Measurements from ENCODE around the gene PIP4P1.

The PIP4P1 gene

DNA sequence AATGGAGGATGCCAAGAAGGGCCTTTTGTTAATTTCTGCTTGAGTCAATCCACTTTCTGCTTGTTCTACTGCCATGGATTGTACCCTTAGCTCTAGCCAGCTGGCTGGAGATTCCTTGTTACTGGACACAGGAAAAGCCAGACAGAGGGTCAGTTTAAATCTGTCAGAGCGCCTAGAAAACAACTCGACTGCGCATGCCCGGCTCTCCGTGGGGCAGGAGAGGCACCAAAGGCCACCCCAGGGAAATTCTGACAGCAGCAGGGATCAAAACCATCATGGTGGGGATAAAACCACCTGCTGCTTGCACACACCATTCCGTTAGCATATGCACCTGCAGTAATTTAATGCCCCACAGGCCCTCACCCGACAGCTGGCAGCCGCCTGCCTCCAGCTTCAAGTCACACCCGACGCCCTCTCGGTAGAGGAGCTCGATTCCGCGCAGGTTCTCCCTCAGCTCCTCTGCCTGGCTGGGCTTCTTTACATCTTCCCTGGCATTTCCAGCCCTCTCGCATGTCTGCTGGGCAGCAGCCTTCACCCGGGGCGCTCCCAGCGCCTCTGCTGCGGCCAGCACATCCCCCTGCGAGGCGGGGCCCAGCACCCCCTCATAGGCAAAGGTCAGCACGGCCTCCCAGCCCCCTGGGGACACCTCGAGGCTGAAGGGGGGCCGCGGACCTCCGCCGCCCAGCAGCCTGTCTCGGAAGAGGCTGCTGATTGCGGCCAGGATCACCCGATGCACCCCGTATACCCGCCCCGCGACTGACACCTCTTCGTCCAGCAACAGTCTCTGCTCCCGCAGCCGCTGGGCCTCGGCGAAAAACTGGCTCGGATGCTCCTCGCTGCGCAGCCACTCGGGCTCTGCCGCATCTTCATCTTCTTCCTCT lies 26.3 kb downstream of the PIP4P1 start:
- Histone ChIP-seq H3K36me3 (ENCODE audit: insufficient read depth, low read length) (no peaks in the 10 kb centered on the region), H3K27ac (ENCODE audit: low read depth, low read length) (no peak overlapping the region), H3K9ac (ENCODE audit: low read depth, low read length) (no peak overlapping the region), H3K27me3 (ENCODE audit: insufficient read depth, low read length) (no peaks in the 10 kb centered on the region), H3K4me1 (ENCODE audit: insufficient read depth, low read length) (no peaks in the 10 kb centered on the region; the same call in 1 of the 2 replicates), H3K9me3 (ENCODE audit: insufficient read depth, low read depth, low read length) (no peaks in the 10 kb centered on the region), H3K4me3 (ENCODE audit: low read length) (no peak overlapping the region)
- WGBS: 89% methylated on average over 44 of the region's 44 CpGs

DNA sequence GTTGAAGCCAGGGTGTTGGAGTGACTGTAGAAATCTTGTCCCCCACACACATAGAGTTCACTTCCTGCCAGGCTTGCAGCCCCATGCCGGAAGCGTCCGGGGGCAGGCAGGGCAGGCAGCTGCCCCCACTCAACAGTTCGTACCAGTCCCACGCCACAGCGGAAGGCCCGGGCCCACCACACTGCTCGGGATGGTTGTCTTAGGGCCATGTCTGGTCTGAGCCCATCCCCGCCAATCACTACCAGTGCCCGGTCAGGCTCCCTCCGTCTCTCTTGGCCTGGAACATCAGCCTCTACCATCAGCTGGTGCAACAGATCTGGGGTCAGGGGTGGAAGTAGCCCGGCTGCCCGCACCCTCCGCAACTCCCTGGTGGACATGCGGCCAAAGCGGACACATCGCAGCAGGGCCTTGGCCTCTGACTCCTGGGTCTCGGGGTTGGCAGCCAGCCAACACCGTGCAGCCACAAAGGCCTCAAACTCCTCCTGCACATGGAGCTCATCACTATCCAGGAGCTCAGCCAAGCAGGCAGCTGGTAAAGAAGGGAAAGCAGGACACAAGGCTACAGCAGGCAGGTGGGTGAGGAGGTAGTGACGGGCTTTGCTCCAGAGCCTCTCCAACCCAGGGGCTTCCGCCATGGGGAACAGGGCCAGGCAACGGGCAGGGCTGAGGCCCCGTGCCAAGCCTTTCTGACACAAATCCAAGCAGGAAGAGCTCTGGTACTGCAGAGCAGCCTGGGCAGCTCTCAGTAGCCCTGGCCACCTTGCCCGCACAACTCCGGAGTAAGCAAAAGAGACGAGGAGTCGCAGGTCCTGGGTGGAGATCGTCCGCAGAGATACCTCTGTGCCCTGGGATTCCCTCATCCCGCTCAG lies 31.2 kb downstream of the PIP4P1 start:
- WGBS: 93% methylated on average over 30 of the region's 30 CpGs
- H3K9ac ChIP-seq (ENCODE audit: low read depth, low read length): no peak overlapping the region
- no peaks in the 10 kb centered on the region for H3K36me3 ChIP-seq (ENCODE audit: insufficient read depth, low read length)
- peaks cover 10% of the 10 kb centered on the region; the same call in 1 of the 2 replicates for H3K4me1 ChIP-seq (ENCODE audit: insufficient read depth, low read length)
- no peak overlapping the region for H3K4me3 ChIP-seq (ENCODE audit: low read length)
- H3K9me3 ChIP-seq (ENCODE audit: insufficient read depth, low read depth, low read length): no peaks in the 10 kb centered on the region
- no peak overlapping the region for H3K27ac ChIP-seq (ENCODE audit: low read depth, low read length)
- H3K27me3 ChIP-seq (ENCODE audit: insufficient read depth, low read length): no peaks in the 10 kb centered on the region

DNA sequence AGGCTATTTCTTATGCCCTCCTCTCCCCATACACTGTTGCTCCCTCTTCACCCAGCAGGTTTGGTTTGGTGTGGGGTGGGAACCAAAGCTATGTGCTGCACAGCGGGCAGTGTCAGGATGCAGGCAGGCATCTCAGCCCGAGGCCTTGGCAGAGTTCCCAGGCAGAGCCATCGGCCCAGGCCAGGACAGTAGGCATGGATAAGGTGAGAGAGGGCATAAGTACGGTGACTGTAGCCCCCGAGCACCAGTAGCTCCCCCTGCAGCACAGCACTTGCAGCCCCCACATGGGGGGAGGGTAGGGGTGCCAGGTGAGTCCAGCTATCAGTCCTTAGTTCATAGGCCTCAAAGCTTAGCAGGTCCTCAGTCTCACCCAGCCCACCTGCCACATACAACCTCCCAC lies 32.4 kb downstream of the PIP4P1 start:
- Histone ChIP-seq H3K4me3 (ENCODE audit: low read length) (no peak overlapping the region), H3K27me3 (ENCODE audit: insufficient read depth, low read length) (no peaks in the 10 kb centered on the region), H3K4me1 (ENCODE audit: insufficient read depth, low read length) (peaks cover 10% of the 10 kb centered on the region; the same call in 1 of the 2 replicates), H3K9me3 (ENCODE audit: insufficient read depth, low read depth, low read length) (no peaks in the 10 kb centered on the region), H3K36me3 (ENCODE audit: insufficient read depth, low read length) (no peaks in the 10 kb centered on the region), H3K9ac (ENCODE audit: low read depth, low read length) (no peak overlapping the region), H3K27ac (ENCODE audit: low read depth, low read length) (no peak overlapping the region)
- 78% methylated on average over 5 of the region's 5 CpGs for WGBS

DNA sequence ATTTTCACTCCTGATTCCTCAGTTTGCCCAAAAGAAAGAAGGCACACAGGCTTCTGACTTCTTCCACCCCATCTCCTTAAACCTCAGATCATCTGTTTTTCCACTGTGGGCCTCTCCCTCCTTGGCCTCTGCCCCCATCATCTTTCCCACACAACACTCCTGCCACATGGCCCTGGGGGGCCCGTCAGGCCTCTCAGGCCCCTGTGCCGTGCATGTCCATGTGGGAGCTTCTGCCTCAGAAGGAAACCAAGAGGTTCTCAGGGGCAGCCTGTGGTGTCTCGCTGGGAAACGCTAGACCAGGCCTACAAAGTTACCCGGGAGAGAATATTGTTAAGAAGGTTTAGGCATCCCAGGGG lies 33.2 kb downstream of the PIP4P1 start:
- H3K9me3 ChIP-seq (ENCODE audit: insufficient read depth, low read depth, low read length): no peaks in the 10 kb centered on the region
- H3K27me3 ChIP-seq (ENCODE audit: insufficient read depth, low read length): no peaks in the 10 kb centered on the region
- H3K4me3 ChIP-seq (ENCODE audit: low read length): no peak overlapping the region
- H3K4me1 ChIP-seq (ENCODE audit: insufficient read depth, low read length): peaks cover 10% of the 10 kb centered on the region; the same call in 1 of the 2 replicates
- no peak overlapping the region for H3K27ac ChIP-seq (ENCODE audit: low read depth, low read length)
- 86% methylated on average over 5 of the region's 5 CpGs for WGBS
- H3K36me3 ChIP-seq (ENCODE audit: insufficient read depth, low read length): no peaks in the 10 kb centered on the region
- no peak overlapping the region for H3K9ac ChIP-seq (ENCODE audit: low read depth, low read length)

DNA sequence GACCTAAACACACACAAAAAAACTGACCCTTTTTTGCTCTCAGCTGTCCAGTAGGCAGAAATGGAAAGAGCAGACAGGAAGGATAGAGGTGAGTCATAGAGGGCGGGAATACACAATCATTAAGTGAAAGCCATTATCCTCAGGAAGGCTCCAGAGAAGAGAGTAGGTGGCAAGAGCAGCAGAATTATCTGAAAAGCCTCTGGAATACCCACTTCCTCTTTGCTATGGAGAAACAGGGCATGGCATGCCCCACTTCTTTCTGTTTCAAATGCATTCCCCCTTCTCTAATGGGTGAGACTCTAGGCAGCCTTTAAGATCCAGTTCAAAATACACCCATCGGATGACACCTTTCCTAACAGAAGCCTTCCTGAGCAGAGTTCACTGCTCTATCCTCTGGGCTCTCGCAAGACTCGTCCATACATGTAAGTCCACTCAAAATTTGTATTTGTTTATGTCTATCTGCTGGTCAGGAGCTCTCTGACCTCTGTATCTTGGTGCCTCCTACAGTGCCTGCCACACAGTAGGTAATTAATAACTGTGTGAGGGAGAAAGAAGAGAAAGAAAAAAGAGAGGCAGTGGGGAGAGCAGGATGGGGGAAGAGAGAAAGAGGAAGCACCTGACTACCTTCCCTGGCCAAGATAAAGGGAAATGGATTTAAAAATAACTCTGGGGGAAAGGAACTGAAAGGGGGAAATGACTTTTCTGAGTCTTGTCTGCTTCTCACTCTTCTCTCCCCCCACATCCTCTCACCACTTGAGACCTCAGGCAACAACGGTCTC lies 33.8 kb downstream of the PIP4P1 start:
- Histone ChIP-seq H3K9ac (ENCODE audit: low read depth, low read length) (no peak overlapping the region), H3K27me3 (ENCODE audit: insufficient read depth, low read length) (no peaks in the 10 kb centered on the region), H3K4me1 (ENCODE audit: insufficient read depth, low read length) (peaks cover 10% of the 10 kb centered on the region; the same call in 1 of the 2 replicates), H3K9me3 (ENCODE audit: insufficient read depth, low read depth, low read length) (no peaks in the 10 kb centered on the region), H3K4me3 (ENCODE audit: low read length) (no peak overlapping the region), H3K27ac (ENCODE audit: low read depth, low read length) (no peak overlapping the region), H3K36me3 (ENCODE audit: insufficient read depth, low read length) (no peaks in the 10 kb centered on the region)
- 83% methylated on average over 5 of the region's 5 CpGs for WGBS

DNA sequence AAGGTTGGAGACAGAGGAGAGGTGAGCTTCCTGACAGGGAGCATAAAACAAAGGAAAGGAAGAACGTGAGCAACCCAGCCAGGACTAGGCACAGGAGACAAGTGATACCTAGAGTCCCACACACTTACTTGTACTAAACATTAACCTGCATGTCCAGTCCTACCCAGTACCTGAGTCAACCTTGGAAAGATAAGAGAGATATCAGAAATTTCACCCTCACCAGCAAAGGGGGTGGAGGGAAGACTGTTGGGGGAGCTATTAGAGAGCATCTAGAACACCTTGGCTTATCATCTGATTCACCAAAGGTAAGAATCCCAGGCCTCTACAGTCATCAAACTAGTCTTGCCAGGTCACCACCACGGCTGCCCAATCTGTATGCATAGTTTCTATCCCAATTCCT lies 36.4 kb downstream of the PIP4P1 start:
- Histone ChIP-seq H3K4me3 (ENCODE audit: low read length) (no peak overlapping the region), H3K4me1 (ENCODE audit: insufficient read depth, low read length) (peaks cover 15% of the 10 kb centered on the region), H3K9me3 (ENCODE audit: insufficient read depth, low read depth, low read length) (no peaks in the 10 kb centered on the region), H3K27me3 (ENCODE audit: insufficient read depth, low read length) (no peaks in the 10 kb centered on the region), H3K27ac (ENCODE audit: low read depth, low read length) (no peak overlapping the region), H3K36me3 (ENCODE audit: insufficient read depth, low read length) (no peaks in the 10 kb centered on the region), H3K9ac (ENCODE audit: low read depth, low read length) (no peak overlapping the region)
- 34% methylated on average over 2 of the region's 2 CpGs for WGBS

DNA sequence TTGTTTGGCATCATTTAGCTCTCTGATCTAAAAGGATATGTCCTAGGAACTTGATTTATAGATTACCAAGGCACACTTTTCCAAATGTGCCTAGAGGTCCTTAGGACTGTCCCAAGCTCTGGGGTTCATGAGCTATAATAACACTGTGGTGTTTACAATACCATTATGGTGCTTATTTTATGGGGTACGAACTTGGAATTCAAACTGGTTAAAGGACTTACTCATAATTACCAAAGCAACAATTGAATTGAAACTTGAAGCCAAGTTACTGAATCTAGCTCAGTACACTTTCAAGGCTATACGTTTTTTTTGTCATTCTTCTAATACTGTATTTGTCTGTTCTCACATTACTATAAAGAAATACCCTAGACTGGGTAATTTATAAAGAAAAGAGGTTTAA lies 38.3 kb downstream of the PIP4P1 start:
- Histone ChIP-seq H3K27ac (ENCODE audit: low read depth, low read length) (no peak overlapping the region), H3K9ac (ENCODE audit: low read depth, low read length) (no peak overlapping the region), H3K9me3 (ENCODE audit: insufficient read depth, low read depth, low read length) (no peaks in the 10 kb centered on the region), H3K4me1 (ENCODE audit: insufficient read depth, low read length) (peaks cover 14% of the 10 kb centered on the region), H3K4me3 (ENCODE audit: low read length) (no peak overlapping the region), H3K36me3 (ENCODE audit: insufficient read depth, low read length) (no peaks in the 10 kb centered on the region), H3K27me3 (ENCODE audit: insufficient read depth, low read length) (no peaks in the 10 kb centered on the region)
- 90% methylated on average over 2 of the region's 2 CpGs for WGBS

DNA sequence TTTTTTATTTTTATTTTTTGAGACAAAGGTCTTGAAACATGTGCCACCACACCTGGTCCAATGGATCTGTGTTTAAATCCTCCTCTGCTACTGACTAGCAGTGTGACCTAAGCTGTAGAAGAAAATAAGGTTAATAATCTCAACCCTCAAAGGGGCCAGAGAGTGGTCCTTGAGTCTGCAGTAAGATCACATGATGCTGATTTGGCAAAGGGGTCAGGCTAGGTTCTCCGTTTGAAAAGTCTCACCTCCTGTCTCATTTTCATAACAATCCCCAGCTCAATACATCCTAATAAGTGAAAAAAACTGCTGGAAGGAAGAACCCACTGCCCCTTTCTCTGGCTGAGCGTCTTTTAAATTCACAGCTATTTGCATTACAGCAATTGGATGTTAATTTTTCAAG lies 40.0 kb downstream of the PIP4P1 start:
- H3K9ac ChIP-seq (ENCODE audit: low read depth, low read length): no peak overlapping the region
- peaks cover 5% of the 10 kb centered on the region; the same call in 1 of the 2 replicates for H3K4me1 ChIP-seq (ENCODE audit: insufficient read depth, low read length)
- H3K36me3 ChIP-seq (ENCODE audit: insufficient read depth, low read length): no peaks in the 10 kb centered on the region
- H3K27me3 ChIP-seq (ENCODE audit: insufficient read depth, low read length): no peaks in the 10 kb centered on the region
- H3K27ac ChIP-seq (ENCODE audit: low read depth, low read length): peak overlapping the region; percentile 47; the same call in 1 of the 2 replicates
- no peaks in the 10 kb centered on the region for H3K9me3 ChIP-seq (ENCODE audit: insufficient read depth, low read depth, low read length)
- H3K4me3 ChIP-seq (ENCODE audit: low read length): no peak overlapping the region
- 11% methylated on average over 2 of the region's 2 CpGs for WGBS

DNA sequence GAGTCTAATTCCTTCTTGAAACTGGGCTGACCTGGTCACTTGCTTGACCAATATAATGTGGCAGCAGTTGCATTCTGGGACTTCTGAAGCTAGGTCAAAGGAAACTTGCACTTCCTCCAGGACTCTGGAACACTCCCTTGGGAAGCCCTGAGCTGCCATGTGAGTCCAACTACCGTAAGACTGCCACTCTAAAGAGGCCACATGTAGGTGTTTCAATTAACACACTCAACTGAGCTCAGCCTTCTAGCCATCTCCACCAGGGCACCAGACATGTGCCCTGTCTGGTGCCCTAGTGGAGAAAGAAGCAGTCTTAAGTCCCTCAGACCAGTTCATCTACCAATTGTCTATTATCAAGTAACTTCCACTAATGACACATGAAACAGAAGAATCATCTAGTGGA lies 41.8 kb downstream of the PIP4P1 start:
- Histone ChIP-seq H3K27me3 (ENCODE audit: insufficient read depth, low read length) (no peaks in the 10 kb centered on the region), H3K4me3 (ENCODE audit: low read length) (no peak overlapping the region), H3K27ac (ENCODE audit: low read depth, low read length) (no peak overlapping the region), H3K36me3 (ENCODE audit: insufficient read depth, low read length) (no peaks in the 10 kb centered on the region), H3K9ac (ENCODE audit: low read depth, low read length) (no peak overlapping the region), H3K4me1 (ENCODE audit: insufficient read depth, low read length) (peaks cover 8% of the 10 kb centered on the region), H3K9me3 (ENCODE audit: insufficient read depth, low read depth, low read length) (no peaks in the 10 kb centered on the region)
- 92% methylated on average over 1 of the region's 1 CpG for WGBS

DNA sequence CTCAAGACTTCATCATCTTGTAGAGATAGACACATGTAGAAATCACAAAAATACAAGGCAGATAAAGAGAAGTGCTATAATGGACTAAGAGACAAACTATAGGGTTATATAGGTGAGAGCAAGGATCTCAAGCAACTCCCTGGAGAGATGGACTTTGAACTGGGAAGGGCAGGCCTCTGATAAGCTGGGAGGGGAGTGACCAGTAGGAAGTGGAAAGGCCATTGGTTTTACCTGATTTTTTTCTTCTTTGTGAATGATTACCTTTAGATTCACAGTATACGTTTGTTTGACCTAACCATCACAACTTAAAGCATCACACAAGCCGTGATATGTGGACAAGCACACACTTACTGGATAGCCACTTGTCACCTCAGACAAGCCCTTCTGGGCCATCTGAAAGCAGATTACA lies 42.7 kb downstream of the PIP4P1 start:
- H3K4me3 ChIP-seq (ENCODE audit: low read length): no peak overlapping the region
- H3K27me3 ChIP-seq (ENCODE audit: insufficient read depth, low read length): no peaks in the 10 kb centered on the region
- peaks cover 13% of the 10 kb centered on the region for H3K4me1 ChIP-seq (ENCODE audit: insufficient read depth, low read length)
- H3K9me3 ChIP-seq (ENCODE audit: insufficient read depth, low read depth, low read length): no peaks in the 10 kb centered on the region
- H3K9ac ChIP-seq (ENCODE audit: low read depth, low read length): no peak overlapping the region
- WGBS: 84% methylated on average over 2 of the region's 2 CpGs
- H3K27ac ChIP-seq (ENCODE audit: low read depth, low read length): no peak overlapping the region
- H3K36me3 ChIP-seq (ENCODE audit: insufficient read depth, low read length): no peaks in the 10 kb centered on the region

All from HUES64 (cell line).